ENCODE data around the gene TMEM63A.
A peak's percentile ranks its signal among the peaks of the same experiment; 100 is the strongest.

The TMEM63A gene

GRCh38 chr1:225877580-225877979, 4.6 kb downstream of the TMEM63A start:
- Histone ChIP-seq H3K9me3 (ENCODE audit: control insufficient read depth, low read length) (no peaks in the 10 kb centered on the region), H3K36me3 (ENCODE audit: control insufficient read depth, insufficient read depth, low read length) (peaks cover 52% of the 10 kb centered on the region), H3K27me3 (replicated peaks; ENCODE audit: control insufficient read depth, insufficient read depth, low read length, poor library complexity, severe bottlenecking) (no peaks in the 10 kb centered on the region), H3K4me1 (ENCODE audit: control insufficient read depth, insufficient read depth, low read length, poor library complexity, severe bottlenecking) (peaks cover 64% of the 10 kb centered on the region), H3K27ac (ENCODE audit: insufficient read depth, low read length, poor library complexity, severe bottlenecking) (peak overlapping the region; percentile 50), H3K4me3 (ENCODE audit: insufficient read depth, low read depth, low read length, poor library complexity, severe bottlenecking) (no peak overlapping the region)
- DNase-seq, result no peak

GRCh38 chr1:225876900-225877510, 5.2 kb downstream of the TMEM63A start:
- Histone ChIP-seq H3K27ac (ENCODE audit: insufficient read depth, low read length, poor library complexity, severe bottlenecking) (no peak overlapping the region), H3K9me3 (ENCODE audit: control insufficient read depth, low read length) (no peaks in the 10 kb centered on the region), H3K4me3 (ENCODE audit: insufficient read depth, low read depth, low read length, poor library complexity, severe bottlenecking) (no peak overlapping the region), H3K4me1 (ENCODE audit: control insufficient read depth, insufficient read depth, low read length, poor library complexity, severe bottlenecking) (peaks cover 64% of the 10 kb centered on the region), H3K27me3 (replicated peaks; ENCODE audit: control insufficient read depth, insufficient read depth, low read length, poor library complexity, severe bottlenecking) (no peaks in the 10 kb centered on the region), H3K36me3 (ENCODE audit: control insufficient read depth, insufficient read depth, low read length) (peaks cover 57% of the 10 kb centered on the region)
- no peak for DNase-seq

GRCh38 chr1:225875044-225875815, 7.0 kb downstream of the TMEM63A start:
- Histone ChIP-seq H3K4me1 (ENCODE audit: control insufficient read depth, insufficient read depth, low read length, poor library complexity, severe bottlenecking) (peaks cover 56% of the 10 kb centered on the region), H3K4me3 (ENCODE audit: insufficient read depth, low read depth, low read length, poor library complexity, severe bottlenecking) (no peak overlapping the region), H3K9me3 (ENCODE audit: control insufficient read depth, low read length) (no peaks in the 10 kb centered on the region), H3K27ac (ENCODE audit: insufficient read depth, low read length, poor library complexity, severe bottlenecking) (peak overlapping the region; percentile 19), H3K36me3 (ENCODE audit: control insufficient read depth, insufficient read depth, low read length) (peaks cover 75% of the 10 kb centered on the region), H3K27me3 (replicated peaks; ENCODE audit: control insufficient read depth, insufficient read depth, low read length, poor library complexity, severe bottlenecking) (no peaks in the 10 kb centered on the region)
- DNase-seq, result no peak

GRCh38 chr1:225874431-225874830, 7.7 kb downstream of the TMEM63A start:
- no peak overlapping the region for H3K27ac ChIP-seq (ENCODE audit: insufficient read depth, low read length, poor library complexity, severe bottlenecking)
- DNase-seq, result no peak
- no peak overlapping the region for H3K4me3 ChIP-seq (ENCODE audit: insufficient read depth, low read depth, low read length, poor library complexity, severe bottlenecking)
- no peaks in the 10 kb centered on the region for H3K27me3 ChIP-seq (replicated peaks; ENCODE audit: control insufficient read depth, insufficient read depth, low read length, poor library complexity, severe bottlenecking)
- H3K36me3 ChIP-seq (ENCODE audit: control insufficient read depth, insufficient read depth, low read length), result peaks cover 82% of the 10 kb centered on the region
- H3K4me1 ChIP-seq (ENCODE audit: control insufficient read depth, insufficient read depth, low read length, poor library complexity, severe bottlenecking), result peaks cover 48% of the 10 kb centered on the region
- H3K9me3 ChIP-seq (ENCODE audit: control insufficient read depth, low read length), result no peaks in the 10 kb centered on the region

- H3K36me3 ChIP-seq (ENCODE audit: control insufficient read depth, insufficient read depth, low read length), result peaks cover 90% of the 10 kb centered on the region
- no peaks in the 10 kb centered on the region for H3K27me3 ChIP-seq (replicated peaks; ENCODE audit: control insufficient read depth, insufficient read depth, low read length, poor library complexity, severe bottlenecking)
- H3K4me3 ChIP-seq (ENCODE audit: insufficient read depth, low read depth, low read length, poor library complexity, severe bottlenecking), result no peak overlapping the region
- H3K4me1 ChIP-seq (ENCODE audit: control insufficient read depth, insufficient read depth, low read length, poor library complexity, severe bottlenecking), result peaks cover 43% of the 10 kb centered on the region
- H3K9me3 ChIP-seq (ENCODE audit: control insufficient read depth, low read length), result no peaks in the 10 kb centered on the region
- H3K27ac ChIP-seq (ENCODE audit: insufficient read depth, low read length, poor library complexity, severe bottlenecking), result no peak overlapping the region
- DNase-seq, result no peak
Measured at GRCh38 chr1:225873281-225873850, 8.8 kb downstream of the TMEM63A start.

GRCh38 chr1:225872075-225872430, 10.1 kb downstream of the TMEM63A start:
- Histone ChIP-seq H3K4me3 (ENCODE audit: insufficient read depth, low read depth, low read length, poor library complexity, severe bottlenecking) (no peak overlapping the region), H3K36me3 (ENCODE audit: control insufficient read depth, insufficient read depth, low read length) (peaks cover 89% of the 10 kb centered on the region), H3K27me3 (replicated peaks; ENCODE audit: control insufficient read depth, insufficient read depth, low read length, poor library complexity, severe bottlenecking) (no peaks in the 10 kb centered on the region), H3K27ac (ENCODE audit: insufficient read depth, low read length, poor library complexity, severe bottlenecking) (no peak overlapping the region), H3K9me3 (ENCODE audit: control insufficient read depth, low read length) (no peaks in the 10 kb centered on the region), H3K4me1 (ENCODE audit: control insufficient read depth, insufficient read depth, low read length, poor library complexity, severe bottlenecking) (peaks cover 39% of the 10 kb centered on the region)
- no peak for DNase-seq

GRCh38 chr1:225871359-225872074, 10.7 kb downstream of the TMEM63A start:
- H3K9me3 ChIP-seq (ENCODE audit: control insufficient read depth, low read length), result no peaks in the 10 kb centered on the region
- peaks cover 39% of the 10 kb centered on the region for H3K4me1 ChIP-seq (ENCODE audit: control insufficient read depth, insufficient read depth, low read length, poor library complexity, severe bottlenecking)
- H3K27me3 ChIP-seq (replicated peaks; ENCODE audit: control insufficient read depth, insufficient read depth, low read length, poor library complexity, severe bottlenecking), result no peaks in the 10 kb centered on the region
- peak overlapping the region; percentile 2 for H3K27ac ChIP-seq (ENCODE audit: insufficient read depth, low read length, poor library complexity, severe bottlenecking)
- no peak overlapping the region for H3K4me3 ChIP-seq (ENCODE audit: insufficient read depth, low read depth, low read length, poor library complexity, severe bottlenecking)
- peaks cover 90% of the 10 kb centered on the region for H3K36me3 ChIP-seq (ENCODE audit: control insufficient read depth, insufficient read depth, low read length)
- DNase-seq, result no peak

- Histone ChIP-seq H3K4me3 (ENCODE audit: insufficient read depth, low read depth, low read length, poor library complexity, severe bottlenecking) (no peak overlapping the region), H3K36me3 (ENCODE audit: control insufficient read depth, insufficient read depth, low read length) (peaks cover 87% of the 10 kb centered on the region), H3K27ac (ENCODE audit: insufficient read depth, low read length, poor library complexity, severe bottlenecking) (peak overlapping the region; percentile 2), H3K27me3 (replicated peaks; ENCODE audit: control insufficient read depth, insufficient read depth, low read length, poor library complexity, severe bottlenecking) (no peaks in the 10 kb centered on the region), H3K4me1 (ENCODE audit: control insufficient read depth, insufficient read depth, low read length, poor library complexity, severe bottlenecking) (peaks cover 39% of the 10 kb centered on the region), H3K9me3 (ENCODE audit: control insufficient read depth, low read length) (no peaks in the 10 kb centered on the region)
- no peak for DNase-seq
Measured at GRCh38 chr1:225870911-225871310, 11.3 kb downstream of the TMEM63A start.

- no peaks in the 10 kb centered on the region for H3K27me3 ChIP-seq (replicated peaks; ENCODE audit: control insufficient read depth, insufficient read depth, low read length, poor library complexity, severe bottlenecking)
- no peak for DNase-seq
- no peak overlapping the region for H3K4me3 ChIP-seq (ENCODE audit: insufficient read depth, low read depth, low read length, poor library complexity, severe bottlenecking)
- peaks cover 90% of the 10 kb centered on the region for H3K36me3 ChIP-seq (ENCODE audit: control insufficient read depth, insufficient read depth, low read length)
- peaks cover 40% of the 10 kb centered on the region for H3K4me1 ChIP-seq (ENCODE audit: control insufficient read depth, insufficient read depth, low read length, poor library complexity, severe bottlenecking)
- no peaks in the 10 kb centered on the region for H3K9me3 ChIP-seq (ENCODE audit: control insufficient read depth, low read length)
- no peak overlapping the region for H3K27ac ChIP-seq (ENCODE audit: insufficient read depth, low read length, poor library complexity, severe bottlenecking)
Measured at GRCh38 chr1:225868631-225869330, 13.4 kb downstream of the TMEM63A start.
